ENCODE data around the gene VPREB1.

VPREB1 gene

DNA sequence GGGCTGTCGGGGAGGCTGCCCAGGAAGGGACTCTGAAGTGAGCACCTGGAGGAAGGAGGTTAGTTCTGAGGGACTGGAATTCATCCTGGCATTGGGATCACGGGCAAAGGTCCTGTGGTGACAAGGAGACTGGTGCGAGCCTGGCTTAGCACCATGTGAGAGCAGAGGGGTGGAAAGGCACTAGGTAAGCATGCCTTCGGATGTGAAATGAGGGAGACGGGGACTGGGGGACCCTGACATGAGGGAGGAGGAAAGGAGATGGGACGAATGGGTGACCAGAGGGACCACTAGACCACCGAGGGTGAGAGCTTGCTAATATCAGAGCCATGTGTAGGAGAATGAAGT lies 3.1 kb upstream of the VPREB1 start:
- no peak for DNase-seq (ENCODE audit: low read depth)
- TF ChIP-seq, protein P1, sequence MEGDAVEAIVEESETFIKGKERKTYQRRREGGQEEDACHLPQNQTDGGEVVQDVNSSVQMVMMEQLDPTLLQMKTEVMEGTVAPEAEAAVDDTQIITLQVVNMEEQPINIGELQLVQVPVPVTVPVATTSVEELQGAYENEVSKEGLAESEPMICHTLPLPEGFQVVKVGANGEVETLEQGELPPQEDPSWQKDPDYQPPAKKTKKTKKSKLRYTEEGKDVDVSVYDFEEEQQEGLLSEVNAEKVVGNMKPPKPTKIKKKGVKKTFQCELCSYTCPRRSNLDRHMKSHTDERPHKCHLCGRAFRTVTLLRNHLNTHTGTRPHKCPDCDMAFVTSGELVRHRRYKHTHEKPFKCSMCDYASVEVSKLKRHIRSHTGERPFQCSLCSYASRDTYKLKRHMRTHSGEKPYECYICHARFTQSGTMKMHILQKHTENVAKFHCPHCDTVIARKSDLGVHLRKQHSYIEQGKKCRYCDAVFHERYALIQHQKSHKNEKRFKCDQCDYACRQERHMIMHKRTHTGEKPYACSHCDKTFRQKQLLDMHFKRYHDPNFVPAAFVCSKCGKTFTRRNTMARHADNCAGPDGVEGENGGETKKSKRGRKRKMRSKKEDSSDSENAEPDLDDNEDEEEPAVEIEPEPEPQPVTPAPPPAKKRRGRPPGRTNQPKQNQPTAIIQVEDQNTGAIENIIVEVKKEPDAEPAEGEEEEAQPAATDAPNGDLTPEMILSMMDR (conservative IDR thresholded peaks at IDR 0.05; ENCODE audit: low read depth, low read length) = no peak
- no peak overlapping the region for H3K4me3 ChIP-seq (ENCODE audit: low read depth, low read length)

- DNase-seq (ENCODE audit: low read depth) = no peak
- TF ChIP-seq, protein P1 (conservative IDR thresholded peaks at IDR 0.05; ENCODE audit: low read depth, low read length) = no peak
- no peak overlapping the region for H3K4me3 ChIP-seq (ENCODE audit: low read depth, low read length)
Observed at GRCh38 chr22:22242488-22242887, 2.1 kb upstream of the VPREB1 start.

- DNase-seq (ENCODE audit: low read depth) = no peak
- H3K4me3 ChIP-seq (ENCODE audit: low read depth, low read length) = no peak overlapping the region
- TF ChIP-seq, protein P1 (conservative IDR thresholded peaks at IDR 0.05; ENCODE audit: low read depth, low read length) = no peak
Observed at GRCh38 chr22:22243033-22243680, 1.4 kb upstream of the VPREB1 start.

DNA sequence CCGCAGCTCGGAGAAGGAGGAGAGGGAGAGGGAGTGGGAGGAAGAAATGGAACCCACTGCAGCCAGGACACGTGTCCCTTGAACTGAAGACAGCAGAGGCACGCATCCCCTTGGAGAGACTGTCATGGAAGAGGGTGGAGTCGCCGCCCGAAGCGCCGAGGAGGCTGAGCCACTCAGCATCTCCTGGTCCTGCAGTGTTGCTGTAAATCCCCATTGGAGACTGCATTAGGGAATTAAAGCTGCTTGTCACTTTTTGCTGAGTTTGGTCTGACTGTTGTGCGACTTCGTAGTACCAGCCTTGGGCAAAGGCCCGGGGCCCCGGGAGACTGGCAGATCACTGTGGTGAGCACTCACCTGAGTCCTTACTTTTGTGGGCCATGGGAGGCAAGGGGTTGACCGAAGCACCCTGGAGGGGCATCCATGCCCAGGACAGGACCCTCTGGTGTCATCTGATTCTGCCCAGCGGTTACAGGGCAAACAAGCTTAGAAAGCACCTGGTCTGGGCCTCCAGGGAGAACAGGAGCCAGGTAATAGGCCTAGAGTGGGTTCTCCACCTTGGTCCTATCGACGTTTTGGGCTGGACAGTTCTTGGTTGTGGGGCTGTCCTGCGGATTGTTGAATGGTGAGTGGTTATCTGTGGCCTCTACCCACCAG lies 797 bp downstream of the VPREB1 start:
- H3K4me3 ChIP-seq (ENCODE audit: low read depth, low read length) = no peak overlapping the region
- DNase-seq (ENCODE audit: low read depth) = no peak
- TF ChIP-seq, protein P1 (conservative IDR thresholded peaks at IDR 0.05; ENCODE audit: low read depth, low read length) = no peak

- TF ChIP-seq, protein P1 (conservative IDR thresholded peaks at IDR 0.05; ENCODE audit: low read depth, low read length) = no peak
- no peak for DNase-seq (ENCODE audit: low read depth)
- no peak overlapping the region for H3K4me3 ChIP-seq (ENCODE audit: low read depth, low read length)
Observed at GRCh38 chr22:22245935-22246525, 1.4 kb downstream of the VPREB1 start.

DNA sequence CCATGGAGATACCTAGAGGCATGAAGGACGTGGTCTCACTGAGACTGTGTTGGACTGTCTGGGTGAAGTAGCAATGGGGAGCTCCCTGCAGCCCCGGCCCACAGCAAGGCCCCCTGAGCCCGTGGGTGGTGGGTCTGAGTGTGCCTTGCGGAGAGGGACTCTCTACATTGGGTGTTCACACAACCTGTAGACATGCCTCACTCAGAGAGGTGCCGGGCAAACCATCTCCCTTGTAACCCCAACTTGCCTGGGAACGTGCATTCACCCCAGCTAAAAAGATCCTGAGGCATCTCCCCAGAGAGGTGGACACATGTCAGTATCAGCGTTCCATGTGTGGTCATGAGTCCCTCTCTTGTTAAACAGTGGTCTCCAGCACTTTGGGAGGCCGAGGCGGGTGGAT lies 2.1 kb downstream of the VPREB1 start:
- DNase-seq (ENCODE audit: low read depth) = no peak
- TF ChIP-seq, protein P1 (conservative IDR thresholded peaks at IDR 0.05; ENCODE audit: low read depth, low read length) = no peak
- no peak overlapping the region for H3K4me3 ChIP-seq (ENCODE audit: low read depth, low read length)
